Right renal cortex interstitium (tissue), 3 donors: Measurements from ENCODE around the gene SLC39A3. TPM values are rescaled to one million over a fixed set of nuclear protein-coding genes. Genes with fewer than 3 reads are reported as not detected.

Experiments
- polyA plus RNA-seq, 3 donors: library from polyadenylated mRNA; unstranded; fragments of 120-200 nt; gene quantifications; one replicate each; pipeline ENCODE4 v1.2.1, GENCODE V29; 2013; ENCODE audit not compliant: insufficient read length in 3 of 3

SLC39A3 gene
- polyA plus RNA-seq, 3 donors = 27.5 to 33.6 (median 29.8) TPM

Other genes with a start within 250 kb of the SLC39A3 start
- gene GNG7, start 37.3 kb downstream of the SLC39A3 start, polyA plus RNA-seq = 1 to 10 TPM; 4.9 to 5.2 (median 5.0) TPM
- gene DIRAS1, start 18.6 kb downstream of the SLC39A3 start, polyA plus RNA-seq = 1 to 10 TPM; 2.6 to 3.7 (median 3.4) TPM
- gene SGTA, start 43.3 kb upstream of the SLC39A3 start, polyA plus RNA-seq = 10 to 100 TPM; 44.7 to 46.9 (median 45.4) TPM
- gene THOP1, start 45.5 kb upstream of the SLC39A3 start, polyA plus RNA-seq = 10 to 100 TPM; 37.8 to 48.9 (median 41.8) TPM
- 1 to 10 TPM; 9.4 to 9.7 (median 9.6) TPM for gene ZNF554, start 79.9 kb upstream of the SLC39A3 start, polyA plus RNA-seq
- 10 to 100 TPM; 13.8 to 14.4 (median 14.0) TPM for gene ZNF555, start 101.5 kb upstream of the SLC39A3 start, polyA plus RNA-seq
- gene ZNF556, start 127.3 kb upstream of the SLC39A3 start, polyA plus RNA-seq = 1 to 10 TPM in 2 of 3 donors, under 1 TPM in 1; 0.76 to 1.3 (median 1.1) TPM
- 10 to 100 TPM in 1 of 3 donors, 1 to 10 TPM in 2; 7.6 to 10.6 (median 8.6) TPM for gene ZNF57, start 160.9 kb upstream of the SLC39A3 start, polyA plus RNA-seq
- gene ZNF77, start 205.0 kb upstream of the SLC39A3 start, polyA plus RNA-seq = 1 to 10 TPM; 7.9 to 9.0 (median 8.8) TPM
- gene TLE6, start 237.5 kb upstream of the SLC39A3 start, polyA plus RNA-seq = 1 to 10 TPM; 6.5 to 7.6 (median 6.9) TPM